Subcutaneous abdominal adipose tissue (tissue), 5 donors: ENCODE results near the gene OBP2B.
"Not testable (repeated sequence)": the region's sequence is repeated elsewhere in the genome, so short reads cannot be mapped to it uniquely, and the experiment has no call there.

ENCODE experiments used
- H3K27ac ChIP-seq: one replicate; pipeline ENCODE4 v1.7.0; 2013; ENCODE audit warnings: low read depth, mild to moderate bottlenecking, inconsistent platforms, low read length, moderate library complexity
- H3K27me3 ChIP-seq, 5 donors: one replicate each; pipeline ENCODE4 v1.7.0; 2013; ENCODE audit warnings: low read length in 5 of 5, inconsistent platforms in 1 of 5; ENCODE audit not compliant: control insufficient read depth in 5 of 5, insufficient read depth in 4 of 5
- H3K36me3 ChIP-seq, 5 donors: one replicate each; pipeline ENCODE4 v1.7.0; 2013; ENCODE audit warnings: low read length in 5 of 5; ENCODE audit not compliant: control insufficient read depth in 5 of 5, insufficient read depth in 5 of 5
- H3K4me1 ChIP-seq, 5 donors: one replicate each; pipeline ENCODE4 v1.7.0; 2013; ENCODE audit warnings: low read length in 5 of 5, mild to moderate bottlenecking in 3 of 5, moderate library complexity in 1 of 5; ENCODE audit not compliant: control insufficient read depth in 5 of 5, insufficient read depth in 5 of 5
- H3K4me3 ChIP-seq, 5 donors: one replicate each; pipeline ENCODE4 v1.7.0; 2013; ENCODE audit warnings: low read length in 5 of 5, low read depth in 1 of 5
- H3K9ac ChIP-seq, 5 donors: one replicate each; pipeline ENCODE4 v1.7.0; 2013; ENCODE audit warnings: low read length in 5 of 5, mild to moderate bottlenecking in 4 of 5, moderate library complexity in 3 of 5
- H3K9me3 ChIP-seq, 5 donors: one replicate each; pipeline ENCODE4 v1.7.0; 2013; ENCODE audit warnings: low read length in 5 of 5; ENCODE audit not compliant: control insufficient read depth in 5 of 5
- donor health status: healthy.
- donor health status: healthy.
- donor health status: healthy.
- donor health status: healthy.
- donor health status: healthy.

Gene OBP2B

DNA sequence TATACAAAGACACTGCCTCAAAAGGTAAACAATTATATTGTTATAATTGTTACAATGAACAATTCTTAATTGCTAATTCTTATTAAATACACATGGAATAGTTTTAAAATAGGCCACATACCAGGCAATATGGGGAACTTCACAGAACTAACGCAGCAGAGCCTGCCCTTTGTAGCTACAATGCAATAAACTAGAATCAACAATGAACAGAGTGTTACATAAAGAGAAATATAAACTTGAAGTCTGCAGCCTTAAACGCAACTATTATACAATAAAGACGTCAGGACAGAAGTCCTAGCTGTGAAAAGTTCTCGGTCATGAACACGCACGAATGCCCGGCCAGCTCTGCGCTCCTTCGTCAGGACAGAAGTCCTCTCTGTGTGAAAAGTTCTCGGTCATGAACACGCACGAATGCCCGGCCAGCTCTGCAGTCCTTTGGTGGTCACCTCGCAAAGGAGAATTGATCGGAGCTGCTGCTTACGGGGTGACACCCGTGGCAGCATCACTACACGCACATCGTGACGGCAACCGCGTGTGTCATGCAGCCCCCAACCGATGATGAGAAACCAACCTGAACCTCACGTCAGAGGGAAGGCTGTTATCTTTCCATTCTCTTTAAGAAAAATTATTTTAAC is 23.0 kb upstream of the OBP2B start:
- not testable (repeated sequence) for H3K4me3 ChIP-seq, H3K27ac ChIP-seq, H3K9ac ChIP-seq, H3K9me3 ChIP-seq, H3K36me3 ChIP-seq, H3K27me3 ChIP-seq
- peaks cover 0 to 10% (median 5%) of the 10 kb centered on the region in 5 donors for H3K4me1 ChIP-seq

DNA sequence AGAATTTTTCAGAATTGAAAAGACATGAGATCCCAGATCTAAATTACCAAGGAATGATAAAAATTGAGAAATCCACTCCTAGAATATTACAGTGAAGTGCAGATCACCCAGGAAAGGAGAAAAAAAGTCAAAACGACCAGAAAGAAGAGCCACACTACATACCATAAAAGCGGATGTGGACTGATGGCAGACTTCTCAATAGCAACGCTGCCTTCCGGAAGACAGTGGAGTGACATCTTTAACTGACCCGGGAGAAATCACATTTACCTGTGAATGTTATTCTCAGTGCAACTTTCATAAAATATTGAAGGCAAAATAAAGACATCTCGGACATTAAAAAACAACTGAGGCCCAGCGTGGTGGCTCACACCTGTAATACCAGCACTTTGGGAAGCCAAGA is 21.5 kb upstream of the OBP2B start:
- not testable (repeated sequence) for H3K9me3 ChIP-seq, H3K4me3 ChIP-seq, H3K36me3 ChIP-seq, H3K27ac ChIP-seq, H3K9ac ChIP-seq, H3K4me1 ChIP-seq
- H3K27me3 ChIP-seq, result peaks cover 0 to 19% (median 7%) of the 10 kb centered on the region in 5 donors

DNA sequence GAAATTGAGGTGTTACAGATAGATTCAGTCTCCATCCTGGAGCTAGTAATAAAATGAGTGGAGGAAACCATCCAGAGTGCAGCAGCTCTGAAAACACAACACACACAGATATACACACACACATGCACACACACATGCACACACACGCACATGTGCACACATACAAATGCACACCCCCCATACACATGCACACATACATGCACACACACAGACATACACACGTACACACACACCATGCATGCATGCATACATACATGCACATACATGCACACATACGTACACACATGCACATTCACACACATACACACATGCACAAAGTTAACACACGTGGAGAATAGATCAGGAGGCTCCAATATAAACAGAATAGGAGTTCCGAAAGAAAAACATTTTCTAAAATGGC is 21.0 kb upstream of the OBP2B start:
- Histone ChIP-seq H3K9ac (no peak overlapping the region), H3K4me3 (no peak overlapping the region), H3K9me3 (no peaks in the 10 kb centered on the region), H3K27ac (no peak overlapping the region), H3K36me3 (no peaks in the 10 kb centered on the region), H3K27me3 (peaks cover 0 to 23% (median 7%) of the 10 kb centered on the region in 5 donors), H3K4me1 (peaks cover 0 to 7% (median 0%) of the 10 kb centered on the region in 5 donors)

DNA sequence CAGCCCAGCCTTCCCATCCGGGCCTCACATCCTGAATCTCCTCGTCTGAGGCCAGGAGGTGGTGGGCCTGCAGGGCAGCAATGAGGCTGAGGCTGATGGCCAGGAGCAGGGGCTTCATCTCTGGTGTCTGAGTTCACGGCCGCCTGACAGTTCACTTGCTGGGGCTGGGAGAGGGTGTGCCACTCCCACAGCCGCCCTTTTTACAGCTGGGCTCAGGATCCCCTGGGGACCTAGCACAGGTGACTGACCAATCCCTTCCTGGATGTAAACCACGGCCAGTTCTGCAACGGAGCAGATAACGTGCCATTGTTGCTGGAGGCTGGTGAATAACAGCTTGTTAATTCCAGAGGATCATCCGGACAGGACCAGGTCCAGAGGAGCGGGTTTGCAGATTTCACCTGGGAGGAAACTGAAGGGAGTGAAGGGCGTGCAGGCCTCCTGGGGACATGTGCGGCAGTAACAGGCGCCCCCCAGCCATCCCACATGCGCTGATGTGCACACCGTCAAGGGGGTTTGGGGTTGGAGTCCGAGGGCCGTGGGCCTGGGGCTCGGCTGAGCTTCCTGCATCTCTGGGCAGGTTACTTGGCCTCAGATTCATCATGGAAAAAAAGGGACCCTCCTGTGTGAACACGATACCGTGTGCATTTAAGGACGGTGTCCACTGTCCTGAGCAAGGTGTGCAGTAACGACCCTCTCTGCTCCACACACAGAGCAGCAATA is 19.6 kb upstream of the OBP2B start:
- peaks cover 0 to 30% (median 7%) of the 10 kb centered on the region in 5 donors for H3K27me3 ChIP-seq
- H3K4me1 ChIP-seq, H3K27ac ChIP-seq, H3K36me3 ChIP-seq, H3K9ac ChIP-seq, H3K4me3 ChIP-seq, H3K9me3 ChIP-seq: not testable (repeated sequence)

DNA sequence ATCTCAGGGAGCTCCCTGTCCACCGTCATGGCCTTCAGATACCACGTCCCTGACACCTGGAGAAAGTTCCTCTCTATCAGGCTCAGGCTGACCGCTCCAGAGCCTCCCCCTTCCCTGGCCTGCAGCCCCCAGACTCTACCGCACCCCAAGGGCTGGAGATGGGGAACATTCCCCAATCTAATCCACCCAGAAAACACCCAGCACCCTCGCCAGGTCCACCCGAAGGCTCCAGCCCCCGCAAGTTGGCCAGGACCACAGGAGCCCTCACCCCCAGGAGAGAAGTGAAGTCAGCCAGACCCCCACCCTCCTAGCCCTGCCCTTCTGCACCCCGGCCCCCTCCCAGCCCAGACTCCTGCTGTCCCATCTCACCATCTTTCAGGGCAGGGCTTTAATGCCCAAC is 18.9 kb upstream of the OBP2B start:
- not testable (repeated sequence) for H3K9ac ChIP-seq, H3K36me3 ChIP-seq, H3K27ac ChIP-seq, H3K4me1 ChIP-seq, H3K4me3 ChIP-seq, H3K9me3 ChIP-seq
- peaks cover 0 to 31% (median 8%) of the 10 kb centered on the region in 5 donors for H3K27me3 ChIP-seq

DNA sequence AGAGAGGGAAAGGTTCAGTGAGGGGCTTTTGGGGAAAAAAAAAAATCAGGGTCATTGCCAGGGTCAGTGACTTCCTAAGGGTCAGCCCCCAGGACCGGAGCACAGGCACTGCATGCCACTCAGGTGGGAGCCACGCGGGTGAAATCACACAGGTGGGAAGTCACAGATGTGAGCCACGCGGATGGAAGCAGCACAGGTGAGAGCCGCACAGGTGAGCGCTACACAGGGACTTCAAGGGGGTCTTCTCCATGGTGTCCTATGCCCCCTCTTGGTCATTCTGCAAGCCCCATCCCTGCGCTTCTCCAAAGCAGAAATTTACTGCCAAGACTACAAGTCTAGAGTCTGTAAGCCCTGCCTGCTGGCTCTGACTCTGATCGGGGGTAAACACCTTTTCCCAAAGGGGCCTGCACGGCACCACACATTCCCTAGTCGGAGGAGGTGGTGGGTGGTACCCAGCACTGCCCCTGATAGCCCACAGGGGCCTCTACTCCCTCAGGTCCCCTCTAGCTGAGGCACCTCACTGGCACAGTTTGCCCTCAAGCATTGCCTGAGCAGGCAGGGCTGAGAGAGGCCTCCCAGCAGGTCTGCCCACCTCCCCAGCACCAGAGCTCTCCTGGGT is 18.3 kb upstream of the OBP2B start:
- H3K9me3 ChIP-seq, result no peaks in the 10 kb centered on the region
- H3K9ac ChIP-seq, result no peak overlapping the region
- H3K27me3 ChIP-seq, result peaks cover 0 to 31% (median 8%) of the 10 kb centered on the region in 5 donors
- H3K4me3 ChIP-seq, result no peak overlapping the region
- H3K27ac ChIP-seq, result no peak overlapping the region
- H3K36me3 ChIP-seq, result no peaks in the 10 kb centered on the region
- H3K4me1 ChIP-seq, result peaks cover 0 to 10% (median 0%) of the 10 kb centered on the region in 5 donors

DNA sequence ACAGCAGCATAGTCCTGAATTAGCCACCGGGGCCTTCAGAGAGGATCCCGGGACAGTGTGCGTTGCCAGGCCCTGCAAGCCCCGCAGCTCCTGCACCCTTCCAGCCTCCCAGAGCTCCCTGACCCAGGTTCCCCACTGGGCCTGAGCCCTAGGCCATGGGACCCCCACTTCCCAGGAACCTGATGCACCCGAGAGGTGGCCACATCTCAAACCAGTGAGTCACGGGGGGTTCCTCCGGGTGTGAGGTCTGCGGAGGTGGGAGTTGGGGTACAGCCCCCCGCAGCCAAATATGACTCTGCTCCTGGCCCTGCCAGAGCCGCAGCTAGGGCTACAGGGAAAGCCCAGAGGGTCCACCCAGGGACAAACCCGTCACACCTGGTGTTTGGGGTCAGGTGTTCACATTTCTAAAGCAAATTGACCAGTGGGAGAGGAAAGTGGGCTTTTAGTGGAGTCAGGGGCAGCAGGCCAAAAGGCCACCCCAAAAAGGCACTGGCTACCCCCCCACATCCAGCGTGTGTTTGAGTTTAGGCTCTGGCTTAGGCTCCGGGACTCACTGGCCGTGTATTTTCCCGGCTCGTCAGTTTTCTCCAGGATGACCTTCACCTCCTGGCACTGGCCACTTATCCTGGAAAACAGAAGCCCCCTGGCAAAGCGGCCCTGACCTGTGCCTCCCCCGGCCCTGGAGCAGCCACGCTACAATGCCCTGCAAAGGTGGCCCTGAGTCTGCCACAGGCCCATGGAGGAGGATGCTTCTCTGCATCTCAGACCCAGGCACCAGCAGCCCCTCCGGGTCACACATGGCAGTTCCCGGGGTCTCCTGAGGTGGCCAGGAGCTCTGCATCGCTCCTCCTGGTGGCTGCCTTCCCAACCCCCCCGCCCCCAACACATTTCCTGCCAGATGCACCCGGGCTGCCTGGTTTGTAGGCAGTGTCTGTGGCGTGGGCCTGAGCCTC is 17.4 kb upstream of the OBP2B start:
- H3K27ac ChIP-seq, result no peak overlapping the region
- no peaks in the 10 kb centered on the region for H3K36me3 ChIP-seq
- peaks cover 0 to 31% (median 8%) of the 10 kb centered on the region in 5 donors for H3K27me3 ChIP-seq
- no peak overlapping the region for H3K9ac ChIP-seq
- H3K4me1 ChIP-seq, result peaks cover 0 to 10% (median 0%) of the 10 kb centered on the region in 5 donors
- no peaks in the 10 kb centered on the region for H3K9me3 ChIP-seq
- no peak overlapping the region for H3K4me3 ChIP-seq

DNA sequence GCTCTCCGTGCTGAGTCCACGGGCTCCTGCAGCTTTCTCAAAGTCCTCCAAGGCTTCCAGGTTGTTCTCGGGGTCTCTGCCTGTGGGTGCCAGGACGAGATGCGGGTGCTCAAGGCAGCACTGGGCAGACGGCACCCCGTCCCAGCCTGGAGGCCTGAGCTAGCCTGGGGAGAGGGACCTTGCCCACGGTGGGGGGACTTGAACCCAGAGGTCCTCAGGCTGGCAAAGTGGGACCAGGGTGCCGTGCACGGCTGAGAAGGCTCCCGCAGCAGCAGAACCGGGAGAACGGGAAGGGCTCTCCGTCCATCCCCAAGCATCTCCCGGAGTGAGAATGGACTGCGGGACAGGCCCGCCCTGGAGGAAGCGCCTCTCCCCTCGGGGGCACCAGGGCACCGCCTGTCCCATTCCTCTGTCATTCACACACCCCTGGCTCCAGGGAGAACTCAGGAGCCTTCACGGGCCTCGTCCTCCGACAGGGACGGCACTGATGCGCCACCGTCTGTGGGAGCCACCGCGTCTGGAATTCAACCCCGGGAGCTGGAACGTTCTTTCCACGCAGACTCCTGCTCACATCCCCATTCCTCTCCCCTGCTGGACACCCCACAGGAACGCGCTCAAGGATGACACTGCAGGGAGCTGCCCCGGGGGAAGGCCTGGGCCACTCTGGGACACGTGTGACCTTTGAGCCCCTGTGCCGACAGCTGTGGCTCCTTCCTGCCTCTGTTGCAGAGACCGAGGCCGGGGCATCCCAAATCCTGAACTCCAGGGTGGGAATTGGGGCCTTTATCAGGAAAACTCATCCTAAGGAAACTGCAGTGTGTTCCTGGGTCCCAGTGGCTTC is 16.3 kb upstream of the OBP2B start:
- H3K27me3 ChIP-seq, result peaks cover 0 to 31% (median 8%) of the 10 kb centered on the region in 5 donors
- H3K4me1 ChIP-seq, result peaks cover 0 to 10% (median 0%) of the 10 kb centered on the region in 5 donors
- no peak overlapping the region for H3K4me3 ChIP-seq
- H3K9me3 ChIP-seq, result peaks cover 0 to 2% (median 0%) of the 10 kb centered on the region in 5 donors
- no peak overlapping the region for H3K27ac ChIP-seq
- H3K36me3 ChIP-seq, result no peaks in the 10 kb centered on the region
- H3K9ac ChIP-seq, result no peak overlapping the region

DNA sequence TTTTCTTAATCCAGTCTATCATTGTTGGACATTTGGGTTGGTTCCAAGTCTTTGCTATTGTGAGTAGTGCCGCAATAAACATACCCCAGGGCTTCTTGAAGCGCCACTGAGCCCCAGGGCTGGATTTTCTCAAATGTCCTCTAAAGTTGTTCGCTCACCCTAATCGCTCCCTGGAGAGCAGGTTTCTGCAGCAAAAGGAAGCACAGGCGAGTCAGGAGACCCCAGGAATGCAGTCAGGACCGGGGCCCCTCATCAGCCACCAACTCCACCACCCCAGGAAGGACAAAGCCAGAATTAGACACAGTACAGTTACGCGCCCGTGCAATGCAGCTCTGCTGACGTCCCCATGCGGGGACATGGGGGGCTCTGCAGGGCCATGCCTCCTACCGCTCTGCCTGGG is 15.7 kb upstream of the OBP2B start:
- H3K9ac ChIP-seq, result no peak overlapping the region
- no peaks in the 10 kb centered on the region for H3K36me3 ChIP-seq
- peaks cover 0 to 2% (median 0%) of the 10 kb centered on the region in 5 donors for H3K9me3 ChIP-seq
- H3K4me3 ChIP-seq, result no peak overlapping the region
- H3K27ac ChIP-seq, result no peak overlapping the region
- H3K4me1 ChIP-seq, result peaks cover 0 to 10% (median 0%) of the 10 kb centered on the region in 5 donors
- peaks cover 0 to 31% (median 8%) of the 10 kb centered on the region in 5 donors for H3K27me3 ChIP-seq
